Trophoblast cell (in vitro differentiated cells and primary cell): ENCODE measurements around the gene PANX3. TPM values are rescaled to one million over a fixed set of nuclear protein-coding genes. Genes with fewer than 3 reads are reported as not detected.

ENCODE experiments used
- DNase-seq, 2 donors: peaks; one replicate each; pipeline ENCODE4 v3.0.0-alpha.2; 2016
- H2AFZ ChIP-seq: 2 replicates; pipeline ENCODE4 v1.6.1; 2013; ENCODE audit warnings: low read length, moderate library complexity, mild to moderate bottlenecking; ENCODE audit not compliant: insufficient read depth, poor library complexity
- H2AK5ac ChIP-seq: 2 replicates; pipeline ENCODE4 v1.6.1; 2013; ENCODE audit warnings: mild to moderate bottlenecking, low read length
- H2BK120ac ChIP-seq: 2 replicates; pipeline ENCODE4 v1.6.1; 2013; ENCODE audit warnings: low read length, mild to moderate bottlenecking, moderate library complexity; ENCODE audit not compliant: insufficient read depth, poor library complexity
- H2BK12ac ChIP-seq: 2 replicates; pipeline ENCODE4 v1.6.1; 2013; ENCODE audit warnings: mild to moderate bottlenecking, low read length, moderate library complexity
- H2BK5ac ChIP-seq: 2 replicates; pipeline ENCODE4 v1.6.1; 2013; ENCODE audit warnings: low read length, low read depth, moderate library complexity, mild to moderate bottlenecking; ENCODE audit not compliant: poor library complexity
- H3K14ac ChIP-seq: 2 replicates; pipeline ENCODE4 v1.6.1; 2013; ENCODE audit warnings: mild to moderate bottlenecking, low read length
- H3K18ac ChIP-seq: 2 replicates; pipeline ENCODE4 v1.6.1; 2013; ENCODE audit warnings: mild to moderate bottlenecking, low read length
- H3K23ac ChIP-seq: 2 replicates; pipeline ENCODE4 v1.6.1; 2013; ENCODE audit warnings: low read length
- H3K27ac ChIP-seq: 2 replicates; pipeline ENCODE4 v1.5.1; 2013; ENCODE audit warnings: low read depth, mild to moderate bottlenecking, inconsistent platforms, low read length, moderate library complexity
- H3K27me3 ChIP-seq: 2 replicates; pipeline ENCODE4 v1.6.1; 2013; ENCODE audit warnings: inconsistent platforms, mild to moderate bottlenecking, low read length, moderate library complexity; ENCODE audit not compliant: insufficient read depth
- H3K36me3 ChIP-seq, 2 experiments: 1 replicate in 1 of 2; 2 replicates in 1 of 2; pipeline ENCODE4 v1.6.1; 2013; ENCODE audit warnings: low read length in 2 of 2, mild to moderate bottlenecking in 2 of 2, moderate library complexity in 1 of 2; ENCODE audit not compliant: insufficient read depth in 2 of 2, control insufficient read depth in 1 of 2
- H3K4ac ChIP-seq: 2 replicates; pipeline ENCODE4 v1.6.1; 2013; ENCODE audit warnings: low read depth, mild to moderate bottlenecking, low read length, moderate library complexity
- H3K4me1 ChIP-seq, 2 experiments: 1 replicate in 1 of 2; 2 replicates in 1 of 2; pipeline ENCODE4 v1.6.1; 2013; ENCODE audit warnings: low read length in 2 of 2, mild to moderate bottlenecking in 2 of 2, moderate library complexity in 1 of 2; ENCODE audit not compliant: insufficient read depth in 2 of 2, control insufficient read depth in 1 of 2
- H3K4me2 ChIP-seq: 2 replicates; pipeline ENCODE4 v1.6.1; 2013; ENCODE audit warnings: inconsistent platforms, mild to moderate bottlenecking, low read length, moderate library complexity
- H3K4me3 ChIP-seq: 2 replicates; pipeline ENCODE4 v1.5.1; 2013; ENCODE audit warnings: mild to moderate bottlenecking, low read depth, low read length, inconsistent platforms
- H3K79me1 ChIP-seq: one replicate; pipeline ENCODE4 v1.6.1; 2013; ENCODE audit warnings: low read length
- H3K79me2 ChIP-seq: 2 replicates; pipeline ENCODE4 v1.6.1; 2013; ENCODE audit warnings: low read length, mild to moderate bottlenecking; ENCODE audit not compliant: control insufficient read depth, insufficient read depth, poor library complexity
- H3K9ac ChIP-seq: 2 replicates; pipeline ENCODE4 v1.6.1; 2013; ENCODE audit warnings: mild to moderate bottlenecking, low read length
- H3K9me3 ChIP-seq: 2 replicates; pipeline ENCODE4 v1.6.1; 2013; ENCODE audit warnings: low read depth, mild to moderate bottlenecking, control low read depth, inconsistent platforms, low read length; ENCODE audit not compliant: insufficient read depth
- H4K12ac ChIP-seq: 2 replicates; pipeline ENCODE4 v1.6.1; 2013; ENCODE audit warnings: low read depth, mild to moderate bottlenecking, low read length, moderate library complexity
- H4K8ac ChIP-seq: 2 replicates; pipeline ENCODE4 v1.6.1; 2013; ENCODE audit warnings: low read depth, mild to moderate bottlenecking, low read length, moderate library complexity
- H4K91ac ChIP-seq: one replicate; pipeline ENCODE4 v1.6.1; 2013; ENCODE audit warnings: low read depth, mild to moderate bottlenecking, low read length, moderate library complexity
- WGBS: extraction: QIAGEN DNeasy Blood & Tissue Kit; methylation state at CpG from one replicate; pipeline ENCODE4 v1.1.7; 2013; ENCODE audit warnings: missing lambda C conversion rate; ENCODE audit not compliant: insufficient read length, insufficient coverage; ENCODE audit errors: extremely low coverage; 5-methylcytosine and 5-hydroxymethylcytosine counted together
- polyA plus RNA-seq: library from polyadenylated mRNA; stranded (reverse); fragments of 200-250 nt; gene quantifications from 2 replicates; pipeline ENCODE4 v1.2.3, GENCODE V29; 2013

Gene PANX3
- not detected in 2 replicates for polyA plus RNA-seq

DNA sequence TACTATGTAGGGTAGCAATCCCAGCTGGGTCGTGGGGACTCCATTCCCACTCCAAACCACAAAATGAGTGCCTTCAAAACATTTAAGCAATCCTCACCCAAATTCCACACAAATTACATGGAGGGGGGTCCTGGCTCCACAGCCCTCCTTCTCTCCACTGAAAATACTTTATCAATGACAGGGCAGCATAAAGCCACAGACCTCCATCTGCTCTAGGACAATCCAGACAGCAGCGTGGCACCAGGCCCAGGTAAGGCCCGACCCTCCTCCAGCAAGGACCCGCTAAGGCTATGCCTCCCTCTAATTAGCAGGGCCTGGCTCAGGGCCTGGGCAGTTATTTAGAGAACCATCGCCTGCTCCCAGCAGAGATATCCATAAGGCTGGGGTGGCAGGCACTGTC, at the start of gene PANX3:
Gene PANX3, plus strand, starts transcription at position 365 of the 400 bp plus-strand sequence. CDS start 129 bp downstream, outside the sequence.
- WGBS: no CpG with 5 or more reads among the region's 5 CpGs

GRCh38 chr11:124569697-124570096, 41.5 kb upstream of the PANX3 start, which contains the start of gene OR8A1:
Gene OR8A1 (plus strand): TSS chr11:124569997. CDS start chr11:124570120, 123 bp downstream.
- Histone ChIP-seq H3K4me3 (no peak within 1 kb of the TSS), H4K91ac (no peak within 1 kb of the TSS), H2BK12ac (no peak within 1 kb of the TSS), H4K8ac (no peak within 1 kb of the TSS), H4K12ac (no peak within 1 kb of the TSS), H3K18ac (no peak within 1 kb of the TSS), H3K79me1 (no peaks in the 10 kb centered on the region), H3K79me2 (no peaks in the 10 kb centered on the region), H2AK5ac (no peak within 1 kb of the TSS), H3K14ac (no peak within 1 kb of the TSS), H3K9ac (no peak within 1 kb of the TSS), H2BK120ac (no peak within 1 kb of the TSS), H3K4me2 (no peak within 1 kb of the TSS), H3K4ac (no peak within 1 kb of the TSS), H3K36me3 (no peaks in the 10 kb centered on the region), H2AFZ (no peak within 1 kb of the TSS), H2BK5ac (no peak within 1 kb of the TSS), H3K9me3 (no peaks in the 10 kb centered on the region), H3K27me3 (no peaks in the 10 kb centered on the region), H3K23ac (no peak within 1 kb of the TSS), H3K27ac (no peak within 1 kb of the TSS), H3K4me1 (no peaks in the 10 kb centered on the region)
- DNase-seq: no peak
- no CpG with 5 or more reads among the region's 4 CpGs for WGBS

More for the DNA sequence above, at the start of gene PANX3:
- H3K14ac ChIP-seq: no peak within 1 kb of the TSS
- no peak within 1 kb of the TSS for H2BK12ac ChIP-seq
- H2BK120ac ChIP-seq: no peak within 1 kb of the TSS
- no peak within 1 kb of the TSS for H2BK5ac ChIP-seq
- no peak within 1 kb of the TSS for H4K8ac ChIP-seq
- H3K36me3 ChIP-seq: no peaks in the 10 kb centered on the region
- H3K9ac ChIP-seq: no peak within 1 kb of the TSS
- H3K27me3 ChIP-seq: no peaks in the 10 kb centered on the region
- no peaks in the 10 kb centered on the region for H3K79me1 ChIP-seq
- no peak within 1 kb of the TSS for H3K27ac ChIP-seq
- no peak within 1 kb of the TSS for H3K23ac ChIP-seq
- no peaks in the 10 kb centered on the region for H3K9me3 ChIP-seq
- no peaks in the 10 kb centered on the region for H3K4me1 ChIP-seq
- no peak for DNase-seq
- no peak within 1 kb of the TSS for H3K4ac ChIP-seq
- no peak within 1 kb of the TSS for H4K12ac ChIP-seq
- H3K4me2 ChIP-seq: no peak within 1 kb of the TSS
- H3K79me2 ChIP-seq: no peaks in the 10 kb centered on the region
- H3K18ac ChIP-seq: no peak within 1 kb of the TSS
- no peak within 1 kb of the TSS for H2AFZ ChIP-seq
- no peak within 1 kb of the TSS for H4K91ac ChIP-seq
- H3K4me3 ChIP-seq: peak within 1 kb of the TSS; percentile 25
- H2AK5ac ChIP-seq: no peak within 1 kb of the TSS

GRCh38 chr11:124570160-124570559, 41.1 kb upstream of the PANX3 start:
- Histone ChIP-seq H3K27me3 (no peaks in the 10 kb centered on the region), H3K79me1 (no peaks in the 10 kb centered on the region), H4K91ac (no peak overlapping the region), H3K4me2 (no peak overlapping the region), H2BK5ac (no peak overlapping the region), H4K12ac (no peak overlapping the region), H3K4me3 (no peak overlapping the region), H3K79me2 (no peaks in the 10 kb centered on the region), H3K9ac (no peak overlapping the region), H2BK120ac (no peak overlapping the region), H2AK5ac (no peak overlapping the region), H3K27ac (no peak overlapping the region), H3K4ac (no peak overlapping the region), H2BK12ac (no peak overlapping the region), H3K9me3 (no peaks in the 10 kb centered on the region), H4K8ac (no peak overlapping the region), H3K23ac (no peak overlapping the region), H3K18ac (no peak overlapping the region), H3K4me1 (no peaks in the 10 kb centered on the region), H3K14ac (no peak overlapping the region), H3K36me3 (no peaks in the 10 kb centered on the region), H2AFZ (no peak overlapping the region)
- no CpG with 5 or more reads among the region's 7 CpGs for WGBS
- no peak for DNase-seq

GRCh38 chr11:124577716-124578427, 33.4 kb upstream of the PANX3 start:
- Histone ChIP-seq H3K14ac (no peak overlapping the region), H2BK12ac (no peak overlapping the region), H3K27me3 (no peaks in the 10 kb centered on the region), H2AK5ac (no peak overlapping the region), H4K8ac (no peak overlapping the region), H4K12ac (no peak overlapping the region), H3K27ac (no peak overlapping the region), H3K79me2 (no peaks in the 10 kb centered on the region), H2BK5ac (no peak overlapping the region), H3K4me1 (no peaks in the 10 kb centered on the region), H3K9ac (no peak overlapping the region), H3K18ac (no peak overlapping the region), H3K4me3 (no peak overlapping the region), H3K4me2 (no peak overlapping the region), H4K91ac (no peak overlapping the region), H3K23ac (no peak overlapping the region), H3K79me1 (no peaks in the 10 kb centered on the region), H2BK120ac (no peak overlapping the region), H3K36me3 (no peaks in the 10 kb centered on the region), H2AFZ (no peak overlapping the region), H3K4ac (no peak overlapping the region), H3K9me3 (no peaks in the 10 kb centered on the region)
- whole genome bisulfite sequencing: no CpG with 5 or more reads among the region's 6 CpGs
- DNase-seq: no peak
